Measurements from ENCODE around the gene ZNF697. TPM values are rescaled to one million over a fixed set of nuclear protein-coding genes. Genes with fewer than 3 reads are reported as not detected.

Gene ZNF697
- total RNA-seq, 1 donor from 2014 or later: 46.1 TPM

DNA sequence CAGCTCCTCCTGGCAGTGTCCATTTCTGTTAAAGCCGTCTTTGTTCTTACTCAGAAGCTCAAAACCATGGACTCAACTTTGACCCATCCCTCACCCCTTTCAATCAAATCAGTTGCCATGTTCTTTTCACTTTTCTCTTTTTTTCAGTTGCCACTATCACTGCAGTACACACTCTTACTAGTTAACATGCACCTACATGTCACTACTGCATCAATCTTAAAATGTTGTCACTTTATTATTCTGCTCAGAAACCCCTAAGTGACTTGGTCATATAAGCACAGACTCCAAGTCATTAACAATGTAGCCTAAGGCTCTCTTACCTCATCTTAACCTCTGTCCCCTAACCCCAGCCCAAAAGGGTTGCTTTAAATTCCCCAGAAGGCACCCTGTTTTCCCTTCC lies 9.0 kb downstream of the ZNF697 start:
- Histone ChIP-seq H3K79me2 (ENCODE audit: insufficient read depth, low read length) (peaks cover 99% of the 10 kb centered on the region), H3K4me2 (ENCODE audit: low read length) (no peak overlapping the region), H3K27me3 (ENCODE audit: insufficient read depth, low read length) (no peaks in the 10 kb centered on the region), H3K27ac (ENCODE audit: low read depth, low read length) (no peak overlapping the region), H2AFZ (ENCODE audit: low read depth, low read length) (no peak overlapping the region), H3K4me1 (ENCODE audit: insufficient read depth, low read length) (peaks cover 9% of the 10 kb centered on the region), H3K9me3 (ENCODE audit: insufficient read depth, low read depth, low read length) (no peaks in the 10 kb centered on the region), H3K36me3 (ENCODE audit: insufficient read depth, low read length) (peaks cover 3% of the 10 kb centered on the region), H4K20me1 (ENCODE audit: insufficient read depth, low read length) (peaks cover 94% of the 10 kb centered on the region), H3K9ac (ENCODE audit: low read length) (no peak overlapping the region), H3K4me3 (ENCODE audit: insufficient read depth, low read depth, low read length) (no peak overlapping the region)
- DNase-seq (ENCODE audit: low read depth) (no peak), FAIRE-seq (no peak)
- Mint-ChIP-seq H3K27me3 (ENCODE audit: low read depth, unreplicated experiment) (no peaks in the 10 kb centered on the region), H3K4me1 (ENCODE audit: low read depth, unreplicated experiment) (peaks cover 43% of the 10 kb centered on the region), H3K27ac (ENCODE audit: unreplicated experiment) (no peak overlapping the region), H3K36me3 (ENCODE audit: low read depth, unreplicated experiment) (peaks cover 13% of the 10 kb centered on the region), H3K9me3 (ENCODE audit: unreplicated experiment) (no peaks in the 10 kb centered on the region), H3K4me3 (ENCODE audit: unreplicated experiment) (no peak overlapping the region)
- TF ChIP-seq, protein P1, sequence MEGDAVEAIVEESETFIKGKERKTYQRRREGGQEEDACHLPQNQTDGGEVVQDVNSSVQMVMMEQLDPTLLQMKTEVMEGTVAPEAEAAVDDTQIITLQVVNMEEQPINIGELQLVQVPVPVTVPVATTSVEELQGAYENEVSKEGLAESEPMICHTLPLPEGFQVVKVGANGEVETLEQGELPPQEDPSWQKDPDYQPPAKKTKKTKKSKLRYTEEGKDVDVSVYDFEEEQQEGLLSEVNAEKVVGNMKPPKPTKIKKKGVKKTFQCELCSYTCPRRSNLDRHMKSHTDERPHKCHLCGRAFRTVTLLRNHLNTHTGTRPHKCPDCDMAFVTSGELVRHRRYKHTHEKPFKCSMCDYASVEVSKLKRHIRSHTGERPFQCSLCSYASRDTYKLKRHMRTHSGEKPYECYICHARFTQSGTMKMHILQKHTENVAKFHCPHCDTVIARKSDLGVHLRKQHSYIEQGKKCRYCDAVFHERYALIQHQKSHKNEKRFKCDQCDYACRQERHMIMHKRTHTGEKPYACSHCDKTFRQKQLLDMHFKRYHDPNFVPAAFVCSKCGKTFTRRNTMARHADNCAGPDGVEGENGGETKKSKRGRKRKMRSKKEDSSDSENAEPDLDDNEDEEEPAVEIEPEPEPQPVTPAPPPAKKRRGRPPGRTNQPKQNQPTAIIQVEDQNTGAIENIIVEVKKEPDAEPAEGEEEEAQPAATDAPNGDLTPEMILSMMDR (IDR thresholded peaks at IDR 0.05; ENCODE audit: insufficient read depth, low read depth, low read length): no peak
- no peak for TF ChIP-seq EZH2 (IDR thresholded peaks at IDR 0.05; ENCODE audit: insufficient read depth, low read length)

DNA sequence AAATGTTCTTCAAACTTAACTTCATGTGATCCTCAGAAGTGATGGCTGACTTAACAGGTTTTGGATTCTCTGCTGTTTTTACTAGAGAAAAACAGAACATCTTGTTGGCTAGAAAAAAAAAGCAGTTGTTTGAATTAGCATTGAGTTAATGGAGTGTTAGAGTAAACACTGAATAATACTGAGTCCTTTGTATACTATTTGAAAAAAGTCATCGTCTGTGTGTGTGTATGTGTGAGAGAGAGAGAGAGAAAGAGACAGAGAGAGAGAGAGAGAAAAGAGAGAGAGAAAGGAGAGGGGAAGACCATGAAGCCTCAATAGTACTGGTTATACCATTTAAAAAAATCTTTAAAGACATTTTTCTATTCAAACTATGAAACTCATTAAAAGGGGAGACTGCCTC lies 10.4 kb downstream of the ZNF697 start:
- no peak overlapping the region for H3K4me2 ChIP-seq (ENCODE audit: low read length)
- peaks cover under 1% of the 10 kb centered on the region for H3K36me3 ChIP-seq (ENCODE audit: insufficient read depth, low read length)
- FAIRE-seq: no peak
- H3K4me3 ChIP-seq (ENCODE audit: insufficient read depth, low read depth, low read length): no peak overlapping the region
- H3K36me3 Mint-ChIP-seq (ENCODE audit: low read depth, unreplicated experiment): peaks cover 13% of the 10 kb centered on the region
- H4K20me1 ChIP-seq (ENCODE audit: insufficient read depth, low read length): peaks cover 94% of the 10 kb centered on the region
- peaks cover 99% of the 10 kb centered on the region for H3K79me2 ChIP-seq (ENCODE audit: insufficient read depth, low read length)
- DNase-seq (ENCODE audit: low read depth): no peak
- no peaks in the 10 kb centered on the region for H3K27me3 ChIP-seq (ENCODE audit: insufficient read depth, low read length)
- peaks cover 9% of the 10 kb centered on the region for H3K4me1 ChIP-seq (ENCODE audit: insufficient read depth, low read length)
- no peak for TF ChIP-seq EZH2 (IDR thresholded peaks at IDR 0.05; ENCODE audit: insufficient read depth, low read length)
- TF ChIP-seq, protein P1 (IDR thresholded peaks at IDR 0.05; ENCODE audit: insufficient read depth, low read depth, low read length): no peak
- no peaks in the 10 kb centered on the region for H3K9me3 ChIP-seq (ENCODE audit: insufficient read depth, low read depth, low read length)
- peaks cover 42% of the 10 kb centered on the region for H3K4me1 Mint-ChIP-seq (ENCODE audit: low read depth, unreplicated experiment)
- no peaks in the 10 kb centered on the region for H3K27me3 Mint-ChIP-seq (ENCODE audit: low read depth, unreplicated experiment)
- no peak overlapping the region for H3K4me3 Mint-ChIP-seq (ENCODE audit: unreplicated experiment)
- H3K9ac ChIP-seq (ENCODE audit: low read length): no peak overlapping the region
- no peak overlapping the region for H2AFZ ChIP-seq (ENCODE audit: low read depth, low read length)
- no peak overlapping the region for H3K27ac Mint-ChIP-seq (ENCODE audit: unreplicated experiment)
- H3K27ac ChIP-seq (ENCODE audit: low read depth, low read length): no peak overlapping the region
- H3K9me3 Mint-ChIP-seq (ENCODE audit: unreplicated experiment): no peaks in the 10 kb centered on the region

GRCh38 chr1:119636491-119637089 lies 11.5 kb downstream of the ZNF697 start:
- no peak overlapping the region for H3K9ac ChIP-seq (ENCODE audit: low read length)
- no peak overlapping the region for H3K4me3 ChIP-seq (ENCODE audit: insufficient read depth, low read depth, low read length)
- H3K9me3 ChIP-seq (ENCODE audit: insufficient read depth, low read depth, low read length): no peaks in the 10 kb centered on the region
- no peak overlapping the region for H3K27ac Mint-ChIP-seq (ENCODE audit: unreplicated experiment)
- H3K4me1 Mint-ChIP-seq (ENCODE audit: low read depth, unreplicated experiment): peaks cover 40% of the 10 kb centered on the region
- FAIRE-seq (no peak), DNase-seq (ENCODE audit: low read depth) (no peak)
- H3K27ac ChIP-seq (ENCODE audit: low read depth, low read length): peak overlapping the region; percentile 41
- peak overlapping the region; percentile 10 for H3K4me2 ChIP-seq (ENCODE audit: low read length)
- no peaks in the 10 kb centered on the region for H3K36me3 ChIP-seq (ENCODE audit: insufficient read depth, low read length)
- H3K9me3 Mint-ChIP-seq (ENCODE audit: unreplicated experiment): no peaks in the 10 kb centered on the region
- TF ChIP-seq EZH2 (IDR thresholded peaks at IDR 0.05; ENCODE audit: insufficient read depth, low read length): no peak
- TF ChIP-seq, protein P1 (IDR thresholded peaks at IDR 0.05; ENCODE audit: insufficient read depth, low read depth, low read length): no peak
- H3K79me2 ChIP-seq (ENCODE audit: insufficient read depth, low read length): peaks cover 98% of the 10 kb centered on the region
- H3K36me3 Mint-ChIP-seq (ENCODE audit: low read depth, unreplicated experiment): peaks cover 13% of the 10 kb centered on the region
- H3K4me1 ChIP-seq (ENCODE audit: insufficient read depth, low read length): peaks cover 20% of the 10 kb centered on the region
- H3K4me3 Mint-ChIP-seq (ENCODE audit: unreplicated experiment): no peak overlapping the region
- H3K27me3 Mint-ChIP-seq (ENCODE audit: low read depth, unreplicated experiment): no peaks in the 10 kb centered on the region
- H4K20me1 ChIP-seq (ENCODE audit: insufficient read depth, low read length): peaks cover 95% of the 10 kb centered on the region
- no peaks in the 10 kb centered on the region for H3K27me3 ChIP-seq (ENCODE audit: insufficient read depth, low read length)
- H2AFZ ChIP-seq (ENCODE audit: low read depth, low read length): no peak overlapping the region

Measured in astrocyte (in vitro differentiated cells and primary cell).